ENCODE results near the gene CELF2. TPM values are rescaled to one million over a fixed set of nuclear protein-coding genes. Genes with fewer than 3 reads are reported as not detected.

Gene CELF2
- total and polyA plus RNA-seq, 2 of the 4 experiments (the other 2 are of a cell fraction), result 3.5 to 6.6 TPM

DNA sequence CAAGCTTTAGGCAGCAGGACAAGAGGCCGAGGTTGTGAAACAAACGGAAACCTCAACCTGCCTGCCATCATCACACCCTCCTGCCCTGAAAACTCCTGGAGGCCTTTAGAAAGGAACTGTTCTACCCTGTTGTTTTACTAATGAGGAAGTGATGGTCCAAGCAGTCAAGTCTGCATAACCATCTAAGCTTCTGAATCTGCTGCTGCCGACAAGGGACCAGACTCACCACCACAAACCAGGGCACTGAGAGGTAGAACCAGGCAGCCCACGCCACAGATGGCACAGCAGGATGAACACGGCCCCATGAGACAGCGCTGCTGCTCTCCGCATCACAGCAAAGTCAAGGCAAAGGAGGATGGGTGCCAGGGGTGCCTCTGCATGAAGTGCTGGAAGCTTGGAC lies 209.4 kb downstream of the CELF2 start:
- Histone ChIP-seq H4K91ac (ENCODE audit: insufficient read depth, low read depth, low read length) (no peak overlapping the region), H4K20me1 (ENCODE audit: insufficient read depth, low read length) (no peaks in the 10 kb centered on the region), H3K14ac (replicated peaks; ENCODE audit: low read depth, low read length) (no peak overlapping the region), H2AK5ac (ENCODE audit: low read depth, low read length) (no peak overlapping the region), H3K9me3 (ENCODE audit: control insufficient read depth, insufficient read depth, low read length) (no peaks in the 10 kb centered on the region; the same call in 1 of the 2 replicates), H3K9me1 (ENCODE audit: insufficient read depth, low read length) (no peaks in the 10 kb centered on the region), H3K4me2 (ENCODE audit: low read depth, low read length) (no peak overlapping the region), H2BK15ac (ENCODE audit: low read depth, low read length) (no peak overlapping the region), H2BK20ac (ENCODE audit: low read depth, low read length) (no peak overlapping the region), H3K4ac (ENCODE audit: low read depth, low read length) (no peak overlapping the region), H4K8ac (ENCODE audit: low read depth in 2 of 2, low read length in 2 of 2) (no peak overlapping the region), H4K5ac (ENCODE audit: low read depth, low read length) (no peak overlapping the region), H2AFZ (replicated peaks; ENCODE audit: low read length, poor library complexity) (no peak overlapping the region), H3K9ac (ENCODE audit: low read depth, low read length) (no peak overlapping the region), H3K4me3 (ENCODE audit: insufficient read depth, low read depth, low read length) (no peak overlapping the region), H3K79me1 (ENCODE audit: low read depth in 1 of 2, low read length in 2 of 2) (no peaks in the 10 kb centered on the region), H2BK5ac (ENCODE audit: low read depth, low read length, poor library complexity, severe bottlenecking) (no peak overlapping the region), H3K36me3 (ENCODE audit: control insufficient read depth, insufficient read depth, low read length) (no peaks in the 10 kb centered on the region), H3K4me1 (ENCODE audit: control insufficient read depth, insufficient read depth, low read length) (no peaks in the 10 kb centered on the region), H2AK9ac (replicated peaks; ENCODE audit: low read depth, low read length, poor library complexity) (no peak overlapping the region), H3K27ac (ENCODE audit: insufficient read depth, low read length) (no peak overlapping the region), H2BK120ac (ENCODE audit: low read depth, low read length) (no peak overlapping the region), H3K27me3 (ENCODE audit: control insufficient read depth, insufficient read depth, low read length) (no peaks in the 10 kb centered on the region), H3K56ac (ENCODE audit: extremely low read depth, insufficient read depth, low read length) (no peak overlapping the region), H3K18ac (ENCODE audit: low read depth, low read length) (no peak overlapping the region), H3K23ac (ENCODE audit: low read depth, low read length) (no peak overlapping the region)
- WGBS, 2 experiments (ENCODE audit: extremely low coverage in 2 of 2, insufficient read length in 1 of 2), result no CpG with 5 or more reads among the region's 7 CpGs
- no TSS peak for BruUV-seq (replicated peaks)
- DNase-seq (no peak), ATAC-seq (ENCODE audit: low read depth) (no peak)
- dilution Hi-C loops (cut with HindIII; ENCODE audit: low sequenced_read_pairs, unreplicated experiment) (no loop called here), intact Hi-C loops (cut with micrococcal nuclease) (no loop called here), in situ Hi-C loops (cut with MboI; ENCODE audit: low sequenced_read_pairs) (no loop called here)
- POLR2A ChIA-PET (ENCODE audit: unreplicated experiment), result no interaction called here
- TF ChIP-seq MAZ (IDR thresholded peaks at IDR 0.05; ENCODE audit: borderline replicate concordance, low read depth, low read length) (no peak), RAD21 (IDR thresholded peaks at IDR 0.05; ENCODE audit: low read length) (no peak), FOS (IDR thresholded peaks at IDR 0.05; ENCODE audit: low read depth, low read length) (no peak), RCOR1 (IDR thresholded peaks at IDR 0.05; ENCODE audit: insufficient replicate concordance, low read length) (no peak), USF2 (IDR thresholded peaks at IDR 0.05; ENCODE audit: low read depth, low read length) (no peak), MXI1 (IDR thresholded peaks at IDR 0.05; ENCODE audit: borderline replicate concordance, low read depth, low read length) (no peak), POLR2A (IDR thresholded peaks at IDR 0.05; ENCODE audit: low read depth, low read length) (no peak), CHD1 (IDR thresholded peaks at IDR 0.05; ENCODE audit: low read depth, low read length) (no peak), BHLHE40 (IDR thresholded peaks at IDR 0.05; ENCODE audit: low read depth, low read length) (no peak)
- TF ChIP-seq, protein P1, sequence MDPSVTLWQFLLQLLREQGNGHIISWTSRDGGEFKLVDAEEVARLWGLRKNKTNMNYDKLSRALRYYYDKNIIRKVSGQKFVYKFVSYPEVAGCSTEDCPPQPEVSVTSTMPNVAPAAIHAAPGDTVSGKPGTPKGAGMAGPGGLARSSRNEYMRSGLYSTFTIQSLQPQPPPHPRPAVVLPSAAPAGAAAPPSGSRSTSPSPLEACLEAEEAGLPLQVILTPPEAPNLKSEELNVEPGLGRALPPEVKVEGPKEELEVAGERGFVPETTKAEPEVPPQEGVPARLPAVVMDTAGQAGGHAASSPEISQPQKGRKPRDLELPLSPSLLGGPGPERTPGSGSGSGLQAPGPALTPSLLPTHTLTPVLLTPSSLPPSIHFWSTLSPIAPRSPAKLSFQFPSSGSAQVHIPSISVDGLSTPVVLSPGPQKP (IDR thresholded peaks at IDR 0.05; ENCODE audit: borderline replicate concordance, low read depth, low read length), result no peak
- TF ChIP-seq, protein P2, sequence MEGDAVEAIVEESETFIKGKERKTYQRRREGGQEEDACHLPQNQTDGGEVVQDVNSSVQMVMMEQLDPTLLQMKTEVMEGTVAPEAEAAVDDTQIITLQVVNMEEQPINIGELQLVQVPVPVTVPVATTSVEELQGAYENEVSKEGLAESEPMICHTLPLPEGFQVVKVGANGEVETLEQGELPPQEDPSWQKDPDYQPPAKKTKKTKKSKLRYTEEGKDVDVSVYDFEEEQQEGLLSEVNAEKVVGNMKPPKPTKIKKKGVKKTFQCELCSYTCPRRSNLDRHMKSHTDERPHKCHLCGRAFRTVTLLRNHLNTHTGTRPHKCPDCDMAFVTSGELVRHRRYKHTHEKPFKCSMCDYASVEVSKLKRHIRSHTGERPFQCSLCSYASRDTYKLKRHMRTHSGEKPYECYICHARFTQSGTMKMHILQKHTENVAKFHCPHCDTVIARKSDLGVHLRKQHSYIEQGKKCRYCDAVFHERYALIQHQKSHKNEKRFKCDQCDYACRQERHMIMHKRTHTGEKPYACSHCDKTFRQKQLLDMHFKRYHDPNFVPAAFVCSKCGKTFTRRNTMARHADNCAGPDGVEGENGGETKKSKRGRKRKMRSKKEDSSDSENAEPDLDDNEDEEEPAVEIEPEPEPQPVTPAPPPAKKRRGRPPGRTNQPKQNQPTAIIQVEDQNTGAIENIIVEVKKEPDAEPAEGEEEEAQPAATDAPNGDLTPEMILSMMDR (conservative IDR thresholded peaks at IDR 0.05; ENCODE audit: low read depth, low read length), result no peak
- CTCF ChIA-PET, result no interaction called here
